GM12878 (cell line): Measurements from ENCODE around the gene SLC28A1. TPM values are rescaled to one million over a fixed set of nuclear protein-coding genes. Genes with fewer than 3 reads are reported as not detected.

Experiments
- ATAC-seq: fragments of 200-7000 bp; cut with Tn5 transposase; 3 replicates; pipeline ENCODE4 v1.9.1; 2020; ENCODE audit warnings: mild to moderate bottlenecking, moderate library complexity
- BruUV-seq: library from RNA; stranded (reverse); fragments of 400-500 nt; replicated peaks from 2 replicates; lab custom pipeline; 2021; lab: Mats Ljungman, UMichigan
- CTCF ChIA-PET: fragments of 300-600 bp; sonication (Branson Sonifier 250); formaldehyde crosslinking; extraction: SDS; loops from one replicate; lab custom pipeline; 2021; ENCODE audit warnings: inconsistent platforms; lab: Yijun Ruan, JAX
- POLR2A ChIA-PET: fragments of 350-600 bp; formaldehyde crosslinking; extraction: SDS; loops from one replicate; lab custom pipeline; 2021; ENCODE audit warnings: inconsistent platforms; lab: Charles Lee
- RAD21 ChIA-PET: fragments of 300-600 bp; sonication (Branson Sonifier 250); formaldehyde crosslinking; loops from one replicate; lab custom pipeline; 2023; ENCODE audit warnings: antibody characterized with exemption; ENCODE audit not compliant: unreplicated experiment; lab: Charles Lee
- SMC1A ChIA-PET: fragments of 300-600 bp; sonication (Branson Sonifier 250); formaldehyde crosslinking; loops from one replicate; lab custom pipeline; 2023; ENCODE audit not compliant: unreplicated experiment, uncharacterized antibody; lab: Charles Lee
- DNase-seq: peaks from one replicate; pipeline ENCODE4 v3.0.0-alpha.2; 2011; ENCODE audit warnings: low read depth, low spot score
- FAIRE-seq: peaks from 3 replicates; lab custom pipeline; 2011; peaks lifted over from hg19 to GRCh38; lab: Jason Lieb, UNC
- H2AFZ ChIP-seq: 2 replicates; pipeline ENCODE4 v1.6.0; 2011; ENCODE audit warnings: low read depth, low read length, control low read depth; ENCODE audit not compliant: control insufficient read depth
- H3K27ac ChIP-seq: 2 replicates; pipeline ENCODE4 v1.5.1; 2011; ENCODE audit warnings: control low read depth; ENCODE audit not compliant: control insufficient read depth, insufficient read depth
- H3K27me3 ChIP-seq, 2 experiments: replicated peaks in 1 of 2; 2 replicates each; pipeline versions ENCODE4 v1.6.0 to v1.6.1; 2011; ENCODE audit warnings: low read length in 1 of 2; ENCODE audit not compliant: control insufficient read depth in 2 of 2, insufficient read depth in 2 of 2
- H3K36me3 ChIP-seq, 2 experiments: 2 replicates each; pipeline ENCODE4 v1.5.1; 2011; ENCODE audit warnings: low read length in 1 of 2; ENCODE audit not compliant: control insufficient read depth in 2 of 2, insufficient read depth in 2 of 2
- H3K4me1 ChIP-seq: 2 replicates; pipeline ENCODE4 v1.6.1; 2011; ENCODE audit warnings: mild to moderate bottlenecking, low read length, moderate library complexity, mixed read lengths; ENCODE audit not compliant: control insufficient read depth, insufficient read depth
- H3K4me2 ChIP-seq: 2 replicates; pipeline ENCODE4 v1.6.0; 2011; ENCODE audit warnings: control low read depth; ENCODE audit not compliant: control insufficient read depth, insufficient read depth
- H3K4me3 ChIP-seq: fragments of 200-600 bp; sonication (generic); 2 replicates; pipeline ENCODE4 v1.5.1; 2016
- H3K79me2 ChIP-seq: 2 replicates; pipeline ENCODE4 v1.6.0; 2011; ENCODE audit warnings: low read length; ENCODE audit not compliant: control insufficient read depth, insufficient read depth
- H3K9ac ChIP-seq: 2 replicates; pipeline ENCODE4 v1.8.0; 2011; ENCODE audit warnings: low read length, control low read depth, mixed read lengths; ENCODE audit not compliant: control insufficient read depth, insufficient read depth
- H3K9me3 ChIP-seq: replicated peaks from 3 replicates; pipeline ENCODE4 v1.5.1; 2011; ENCODE audit warnings: mild to moderate bottlenecking, low read length; ENCODE audit not compliant: control insufficient read depth, insufficient read depth
- H4K20me1 ChIP-seq: 2 replicates; pipeline ENCODE4 v1.6.0; 2011; ENCODE audit not compliant: control insufficient read depth, insufficient read depth
- EZH2 ChIP-seq: IDR thresholded peaks from 2 replicates; pipeline ENCODE4 v1.6.1; 2012; ENCODE audit warnings: low read depth, mild to moderate bottlenecking, control low read depth, inconsistent platforms, low read length, borderline replicate concordance; ENCODE audit not compliant: control insufficient read depth
- IKZF1 ChIP-seq: fragments of 450-650 bp; conservative IDR thresholded peaks from 2 replicates; pipeline ENCODE4 v1.6.1; 2017; ENCODE audit warnings: antibody characterized with exemption, mild to moderate bottlenecking
- IKZF2 ChIP-seq, 2 experiments: fragments of 450-650 bp; IDR thresholded peaks; 2 replicates each; pipeline ENCODE4 v1.6.1; 2017; ENCODE audit warnings: mild to moderate bottlenecking in 2 of 2, moderate library complexity in 2 of 2
- MTA2 ChIP-seq: fragments of 450-650 bp; IDR thresholded peaks from 2 replicates; pipeline ENCODE4 v1.6.1; 2016; ENCODE audit warnings: low read depth, mild to moderate bottlenecking, moderate library complexity
- RUNX3 ChIP-seq: IDR thresholded peaks from 2 replicates; pipeline ENCODE4 v1.6.1; 2012; ENCODE audit warnings: low read length, inconsistent platforms
- ZNF274 ChIP-seq: IDR thresholded peaks from one replicate; pipeline ENCODE4 v1.8.0; 2011; ENCODE audit not compliant: insufficient read length, insufficient read depth
- WGBS: methylation state at CpG from one replicate; pipeline ENCODE4 v1.1.6; 2016; ENCODE audit warnings: low lambda C conversion rate; ENCODE audit not compliant: insufficient replicate concordance, insufficient coverage; ENCODE audit errors: missing lambda C conversion rate; 5-methylcytosine and 5-hydroxymethylcytosine counted together
- in situ Hi-C: fragments of 300-500 bp; cut with MboI; formaldehyde crosslinking; loops from 9 replicates; pipeline ENCODE4 v1.14.3; 2018; ENCODE audit warnings: mixed read lengths
- intact Hi-C: fragments of 100-400 bp; cut with micrococcal nuclease; formaldehyde crosslinking; loops from one replicate; pipeline ENCODE4 v1.14.2; 2022; ENCODE audit not compliant: unreplicated experiment
- polyA plus RNA-seq, 11 experiments: library from polyadenylated mRNA; depleted of rRNA in 4 of 11; unstranded in 6 of 11; stranded (reverse) in 5 of 11; fragments of >200 nt; fragmentation: Nextera tagmentation in 4 of 11; fragmentation: Illumina TruSeq in 1 of 11; extraction: Ambion mirVana in 4 of 11; extraction: Trizol in 1 of 11; gene quantifications; 1 replicate in 1 of 11; 2 replicates in 10 of 11; pipeline versions ENCODE4 v1.2.1 to v1.2.3, GENCODE V29; 2011 to 2016; ENCODE audit warnings: inconsistent platforms in 2 of 11, missing spikeins in 2 of 11, low read depth in 1 of 11
- total RNA-seq, 4 experiments: library from RNA; depleted of rRNA in 3 of 4; stranded (reverse); fragments of >200 nt in 3 of 4; fragmentation: Illumina TruSeq in 1 of 4; extraction: Trizol in 1 of 4; gene quantifications; 2 replicates each; pipeline versions ENCODE4 v1.2.1 to v1.2.3, GENCODE V29; 2013 to 2021
- TF ChIP-seq, protein P1 (sequence below): IDR thresholded peaks from 2 replicates; pipeline ENCODE4 v1.6.1; 2011; ENCODE audit warnings: borderline replicate concordance, low read depth, mild to moderate bottlenecking, moderate library complexity, low read length; ENCODE audit not compliant: insufficient read depth, poor library complexity, severe bottlenecking
- TF ChIP-seq, protein P2 (sequence below): fragments of 450-650 bp; IDR thresholded peaks from 2 replicates; pipeline ENCODE4 v1.6.1; 2017; ENCODE audit warnings: low read depth, mild to moderate bottlenecking, moderate library complexity

The SLC28A1 gene
- total and polyA plus RNA-seq, 10 of the 15 experiments (the other 5 are each of a cell fraction or from before 2014, with no cell fraction given): not detected

- no peak overlapping the region for H3K4me2 ChIP-seq
- H2AFZ ChIP-seq: no peak overlapping the region
- RAD21 ChIA-PET: interaction anchor here (0.6 kb wide), 1 partner anchor 100 kb away, joined by 3 read pairs; no protein-coding TSS in a partner anchor
- POLR2A ChIA-PET: no interaction called here
- no peak overlapping the region for H3K9ac ChIP-seq
- DNase-seq (no peak), FAIRE-seq (no peak), ATAC-seq (no peak)
- no peaks in the 10 kb centered on the region for H3K27me3 ChIP-seq
- WGBS: 22% methylated on average over 5 of the region's 5 CpGs
- no peaks in the 10 kb centered on the region for H3K79me2 ChIP-seq
- no peaks in the 10 kb centered on the region for H3K36me3 ChIP-seq
- H3K27ac ChIP-seq: no peak overlapping the region
- no peaks in the 10 kb centered on the region for H3K9me3 ChIP-seq
- no peak overlapping the region for H3K4me3 ChIP-seq
- SMC1A ChIA-PET: interaction anchor here (2.1 kb wide), 1 partner anchor 117 kb away, joined by 7 read pairs; no protein-coding TSS in a partner anchor
- TF ChIP-seq ZNF274 (no peak), IKZF2 (IDR thresholded peaks at IDR 0.05) (peak in 1 of 2 experiments; percentile 25; a peak in 1 of 4 replicates), RUNX3 (peak; percentile 19; the same call in 1 of the 2 replicates), MTA2 (no peak), EZH2 (no peak), IKZF1 (peak; percentile 40; the same call in 1 of the 2 replicates)
- TF ChIP-seq, protein P1, sequence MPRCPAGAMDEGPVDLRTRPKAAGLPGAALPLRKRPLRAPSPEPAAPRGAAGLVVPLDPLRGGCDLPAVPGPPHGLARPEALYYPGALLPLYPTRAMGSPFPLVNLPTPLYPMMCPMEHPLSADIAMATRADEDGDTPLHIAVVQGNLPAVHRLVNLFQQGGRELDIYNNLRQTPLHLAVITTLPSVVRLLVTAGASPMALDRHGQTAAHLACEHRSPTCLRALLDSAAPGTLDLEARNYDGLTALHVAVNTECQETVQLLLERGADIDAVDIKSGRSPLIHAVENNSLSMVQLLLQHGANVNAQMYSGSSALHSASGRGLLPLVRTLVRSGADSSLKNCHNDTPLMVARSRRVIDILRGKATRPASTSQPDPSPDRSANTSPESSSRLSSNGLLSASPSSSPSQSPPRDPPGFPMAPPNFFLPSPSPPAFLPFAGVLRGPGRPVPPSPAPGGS: peak; percentile 52
- TF ChIP-seq, protein P2, sequence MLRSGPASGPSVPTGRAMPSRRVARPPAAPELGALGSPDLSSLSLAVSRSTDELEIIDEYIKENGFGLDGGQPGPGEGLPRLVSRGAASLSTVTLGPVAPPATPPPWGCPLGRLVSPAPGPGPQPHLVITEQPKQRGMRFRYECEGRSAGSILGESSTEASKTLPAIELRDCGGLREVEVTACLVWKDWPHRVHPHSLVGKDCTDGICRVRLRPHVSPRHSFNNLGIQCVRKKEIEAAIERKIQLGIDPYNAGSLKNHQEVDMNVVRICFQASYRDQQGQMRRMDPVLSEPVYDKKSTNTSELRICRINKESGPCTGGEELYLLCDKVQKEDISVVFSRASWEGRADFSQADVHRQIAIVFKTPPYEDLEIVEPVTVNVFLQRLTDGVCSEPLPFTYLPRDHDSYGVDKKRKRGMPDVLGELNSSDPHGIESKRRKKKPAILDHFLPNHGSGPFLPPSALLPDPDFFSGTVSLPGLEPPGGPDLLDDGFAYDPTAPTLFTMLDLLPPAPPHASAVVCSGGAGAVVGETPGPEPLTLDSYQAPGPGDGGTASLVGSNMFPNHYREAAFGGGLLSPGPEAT: 0 out of 2 replicates have a peak, but pooled peaks have one; percentile 15
- intact Hi-C loops: loop anchor here (5.0 kb wide), 1 partner anchor 83 kb away; no protein-coding TSS in a partner anchor
- BruUV-seq: no TSS peak
- in situ Hi-C loops: loop anchor here (5.0 kb wide), 1 partner anchor 338 kb away; no protein-coding TSS in a partner anchor
- CTCF ChIA-PET: interaction anchor here (0.9 to 4.4 kb wide), 7 partner anchors 47 to 343 kb away, joined by 3 to 26 read pairs (median 7); partner anchors contain the start of gene WDR73
- H4K20me1 ChIP-seq: no peaks in the 10 kb centered on the region
- H3K4me1 ChIP-seq: no peaks in the 10 kb centered on the region
Observed at GRCh38 chr15:84929795-84930603, 45.5 kb downstream of the SLC28A1 start.
